ENCODE data around the gene TEDC1. TPM values are rescaled to one million over a fixed set of nuclear protein-coding genes. Genes with fewer than 3 reads are reported as not detected.

TEDC1 gene
- total RNA-seq, 1 experiment from 2014 or later: 26.2 TPM

- Histone ChIP-seq H2BK120ac (ENCODE audit: low read depth, low read length, poor library complexity, severe bottlenecking) (no peak overlapping the region), H3T11ph (ENCODE audit: low read length) (no peak overlapping the region), H2BK5ac (ENCODE audit: insufficient read length, low read length) (no peak overlapping the region), H3K23me2 (ENCODE audit: insufficient read length, low read depth, low read length, poor library complexity, severe bottlenecking) (peaks cover 2% of the 10 kb centered on the region), H3K14ac (ENCODE audit: insufficient read depth, low read length) (no peak overlapping the region; the same call in 1 of the 2 replicates), H3K23ac (ENCODE audit: insufficient read length, low read depth, low read length) (no peak overlapping the region), H2BK15ac (ENCODE audit: low read depth, low read length) (no peak overlapping the region), H4K20me1 (ENCODE audit: control insufficient read depth, insufficient read depth, insufficient read length) (no peaks in the 10 kb centered on the region), H4K91ac (ENCODE audit: insufficient read length, low read depth, low read length) (no peak overlapping the region), H3K18ac (ENCODE audit: insufficient read length, low read depth, low read length) (no peak overlapping the region), H3K9me3 (ENCODE audit: control insufficient read depth, low read depth, low read length) (no peaks in the 10 kb centered on the region), H4K8ac (replicated peaks; ENCODE audit: insufficient read length, low read depth, low read length) (no peak overlapping the region), H2AK5ac (ENCODE audit: insufficient read length, low read length) (no peak overlapping the region), H3K4me2 (ENCODE audit: insufficient read depth, insufficient read length, low read length) (no peak overlapping the region), H3K4me1 (ENCODE audit: insufficient read depth, low read length) (no peaks in the 10 kb centered on the region), H2AFZ (ENCODE audit: low read length) (no peak overlapping the region), H3K27me3 (ENCODE audit: insufficient read depth, low read length) (no peaks in the 10 kb centered on the region), H2BK12ac (ENCODE audit: insufficient read length, low read depth, low read length) (no peak overlapping the region), H3K79me2 (ENCODE audit: insufficient read depth, low read length) (no peaks in the 10 kb centered on the region), H4K5ac (ENCODE audit: insufficient read length, low read depth, low read length) (no peak overlapping the region), H3K27ac (ENCODE audit: insufficient read length, low read depth, low read length) (no peak overlapping the region), H3K9ac (ENCODE audit: extremely low read depth, insufficient read length, low read length) (no peak overlapping the region), H3K4ac (ENCODE audit: low read depth, low read length) (no peak overlapping the region), H2BK20ac (ENCODE audit: low read depth, low read length, poor library complexity, severe bottlenecking) (no peak overlapping the region), H3K56ac (ENCODE audit: insufficient read length, low read depth, low read length) (no peak overlapping the region), H3K79me1 (ENCODE audit: insufficient read depth, low read depth, low read length, poor library complexity, severe bottlenecking) (no peaks in the 10 kb centered on the region)
- H3K4me1 Mint-ChIP-seq: peaks cover 0 to 4% of the 10 kb centered on the region in 2 experiments; a peak in 2 of 4 replicates
- WGBS (ENCODE audit: extremely low coverage, insufficient read length, low lambda C conversion rate): no CpG with 5 or more reads among the region's 13 CpGs
- H3K27me3 Mint-ChIP-seq (ENCODE audit: low read depth): peaks cover 2% of the 10 kb centered on the region; the same call in 1 of the 2 replicates
- TF ChIP-seq CTCF (conservative IDR thresholded peaks at IDR 0.05): no peak
- no peak for DNase-seq
- H3K9me3 Mint-ChIP-seq: peaks cover 0 to 4% of the 10 kb centered on the region in 2 experiments; a peak in 1 of 5 replicates
- H3K36me3 Mint-ChIP-seq (ENCODE audit: insufficient read depth in 1 of 3, low read depth in 3 of 3): no peaks in the 10 kb centered on the region; a peak in 1 of 7 replicates
- H3K4me3 Mint-ChIP-seq: no peak overlapping the region; a peak in 1 of 5 replicates
- H3K27ac Mint-ChIP-seq: no peak overlapping the region; a peak in 1 of 7 replicates
These were observed 10.7 kb downstream of the TEDC1 start for GRCh38 chr14:105501504-105502291.

All from H9 (cell line).